H1 (cell line): ENCODE measurements around the gene ASB8.

Source experiments
- EZH2 ChIP-seq: fragments of 200-600 bp; sonication (generic); IDR thresholded peaks from 2 replicates; pipeline ENCODE4 v1.7.1; 2012; ENCODE audit warnings: low read depth, mild to moderate bottlenecking, moderate library complexity, low read length, inconsistent platforms; ENCODE audit not compliant: severe bottlenecking
- GABPA ChIP-seq: IDR thresholded peaks from 2 replicates; pipeline ENCODE4 v1.6.1; 2011; ENCODE audit warnings: mild to moderate bottlenecking, low read length, moderate library complexity, borderline replicate concordance; ENCODE audit not compliant: insufficient read depth
- POLR2AphosphoS5 ChIP-seq: IDR thresholded peaks from 2 replicates; pipeline ENCODE4 v1.6.1; 2011; ENCODE audit warnings: low read depth, low read length
- RBBP5 ChIP-seq: IDR thresholded peaks from 2 replicates; pipeline ENCODE4 v1.7.1; 2012; ENCODE audit warnings: low read depth, mild to moderate bottlenecking, inconsistent platforms, low read length, moderate library complexity, borderline replicate concordance
- SP1 ChIP-seq: IDR thresholded peaks from 2 replicates; pipeline ENCODE4 v1.6.1; 2011; ENCODE audit warnings: low read depth, low read length
- TAF1 ChIP-seq: IDR thresholded peaks from 2 replicates; pipeline ENCODE4 v1.6.1; 2011; ENCODE audit warnings: mild to moderate bottlenecking, low read depth, low read length

GRCh38 chr12:48183876-48184548 lies 26.7 kb upstream of the ASB8 start:
- TF ChIP-seq SP1 (no peak), TAF1 (no peak), RBBP5 (no peak), POLR2AphosphoS5 (no peak), EZH2 (no peak), GABPA (no peak)
